Measurements from ENCODE around the gene TPCN1.

DNA sequence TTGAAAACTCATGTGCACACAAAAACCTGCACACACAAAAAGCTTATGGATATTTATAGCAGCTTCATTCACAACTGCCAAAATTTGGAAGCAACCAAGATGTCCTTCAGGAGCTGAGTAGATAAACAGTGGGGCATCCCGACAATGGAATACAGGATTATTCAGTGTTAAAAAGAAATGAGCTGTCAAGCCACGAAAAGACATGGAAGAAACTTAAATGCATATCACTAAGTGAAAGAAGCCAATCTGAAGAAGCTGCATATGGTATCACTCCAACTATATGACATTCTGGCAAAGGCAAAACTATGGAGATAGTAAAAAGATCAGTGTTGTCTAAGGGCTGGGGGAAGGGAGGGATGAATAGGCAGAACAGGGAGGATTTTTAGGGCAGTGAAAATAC, 5.2 kb upstream of the TPCN1 start:
- TF ChIP-seq, protein P1, sequence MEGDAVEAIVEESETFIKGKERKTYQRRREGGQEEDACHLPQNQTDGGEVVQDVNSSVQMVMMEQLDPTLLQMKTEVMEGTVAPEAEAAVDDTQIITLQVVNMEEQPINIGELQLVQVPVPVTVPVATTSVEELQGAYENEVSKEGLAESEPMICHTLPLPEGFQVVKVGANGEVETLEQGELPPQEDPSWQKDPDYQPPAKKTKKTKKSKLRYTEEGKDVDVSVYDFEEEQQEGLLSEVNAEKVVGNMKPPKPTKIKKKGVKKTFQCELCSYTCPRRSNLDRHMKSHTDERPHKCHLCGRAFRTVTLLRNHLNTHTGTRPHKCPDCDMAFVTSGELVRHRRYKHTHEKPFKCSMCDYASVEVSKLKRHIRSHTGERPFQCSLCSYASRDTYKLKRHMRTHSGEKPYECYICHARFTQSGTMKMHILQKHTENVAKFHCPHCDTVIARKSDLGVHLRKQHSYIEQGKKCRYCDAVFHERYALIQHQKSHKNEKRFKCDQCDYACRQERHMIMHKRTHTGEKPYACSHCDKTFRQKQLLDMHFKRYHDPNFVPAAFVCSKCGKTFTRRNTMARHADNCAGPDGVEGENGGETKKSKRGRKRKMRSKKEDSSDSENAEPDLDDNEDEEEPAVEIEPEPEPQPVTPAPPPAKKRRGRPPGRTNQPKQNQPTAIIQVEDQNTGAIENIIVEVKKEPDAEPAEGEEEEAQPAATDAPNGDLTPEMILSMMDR (IDR thresholded peaks at IDR 0.05), result no peak
- TF ChIP-seq POLR2A (IDR thresholded peaks at IDR 0.05), result no peak
